ENCODE data around the gene FAM241B. TPM values are rescaled to one million over a fixed set of nuclear protein-coding genes. Genes with fewer than 3 reads are reported as not detected.

Gene FAM241B
- polyA plus RNA-seq, 1 of the 3 experiments (the other 2 are of a cell fraction): 16.0 TPM

DNA sequence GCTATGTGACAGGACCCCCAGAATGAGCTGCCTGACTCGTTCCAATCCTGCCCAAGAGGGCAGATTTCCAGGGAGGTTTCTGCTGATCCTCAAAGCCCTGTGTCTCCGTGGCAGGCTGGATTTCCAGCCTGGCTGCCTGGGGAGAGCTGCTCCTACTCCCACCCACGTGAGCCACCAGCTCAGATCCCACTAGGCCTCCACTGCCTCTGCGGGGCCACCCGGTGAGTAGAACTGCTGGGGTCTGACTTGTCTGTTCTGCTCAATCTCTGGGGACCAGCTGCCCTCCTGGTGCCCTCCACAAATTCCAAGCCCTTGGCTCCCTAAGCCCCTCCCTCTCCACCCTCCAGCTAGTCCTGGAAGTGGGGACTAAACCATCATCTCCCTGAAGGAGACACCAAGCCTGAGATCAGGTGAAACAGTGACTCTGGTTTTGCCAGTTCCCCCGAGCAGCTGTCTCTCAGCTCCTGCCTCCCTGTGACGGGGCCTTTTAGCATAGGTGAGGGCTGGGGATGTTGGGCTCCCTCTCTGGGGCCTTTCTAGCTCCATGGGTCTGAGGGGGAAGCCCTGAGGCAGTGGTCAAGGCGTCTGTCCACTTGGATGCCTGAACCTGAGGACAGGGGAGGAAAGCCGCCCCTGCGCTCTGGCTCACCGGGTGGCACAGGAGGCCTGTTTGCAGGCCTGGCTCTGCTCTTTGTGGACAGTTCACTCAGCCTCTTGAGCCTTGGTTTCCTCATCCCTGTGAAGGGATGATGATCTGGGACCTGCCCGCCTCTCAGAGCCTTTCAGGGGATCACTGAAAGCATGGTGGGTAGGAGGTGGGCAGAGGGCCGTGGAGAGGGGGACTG, 5.6 kb downstream of the FAM241B start:
- H3K4me1 ChIP-seq (ENCODE audit: control insufficient read depth in 1 of 2, insufficient read depth in 2 of 2, low read depth in 1 of 2, low read length in 1 of 2): peaks cover 4 to 10% of the 10 kb centered on the region in 2 experiments; a peak in 2 of 4 replicates
- H3K9ac ChIP-seq: no peak overlapping the region
- no peaks in the 10 kb centered on the region for H4K20me1 ChIP-seq (ENCODE audit: insufficient read depth)
- H3K36me3 ChIP-seq (replicated peaks in 1 of 2; ENCODE audit: control insufficient read depth in 1 of 2, insufficient read depth in 2 of 2, low read length in 1 of 2): peaks cover 0 to 5% of the 10 kb centered on the region in 2 experiments
- no peaks in the 10 kb centered on the region for H3K9me2 ChIP-seq
- TF ChIP-seq, protein P1, sequence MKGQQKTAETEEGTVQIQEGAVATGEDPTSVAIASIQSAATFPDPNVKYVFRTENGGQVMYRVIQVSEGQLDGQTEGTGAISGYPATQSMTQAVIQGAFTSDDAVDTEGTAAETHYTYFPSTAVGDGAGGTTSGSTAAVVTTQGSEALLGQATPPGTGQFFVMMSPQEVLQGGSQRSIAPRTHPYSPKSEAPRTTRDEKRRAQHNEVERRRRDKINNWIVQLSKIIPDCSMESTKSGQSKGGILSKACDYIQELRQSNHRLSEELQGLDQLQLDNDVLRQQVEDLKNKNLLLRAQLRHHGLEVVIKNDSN (IDR thresholded peaks at IDR 0.05; ENCODE audit: borderline replicate concordance, low read depth): no peak
- TF ChIP-seq TCF12 (IDR thresholded peaks at IDR 0.05): no peak
- no peak for TF ChIP-seq RFX5 (IDR thresholded peaks at IDR 0.05; ENCODE audit: low read length)
- no peak for TF ChIP-seq GATA2 (CRISPR knock-in tag; IDR thresholded peaks at IDR 0.05)
- H3K79me2 ChIP-seq (ENCODE audit: insufficient read depth): no peaks in the 10 kb centered on the region
- DNase-seq: no peak
- WGBS (ENCODE audit: low lambda C conversion rate): 85% methylated on average over 6 of the region's 13 CpGs
- no peak overlapping the region for H3K4me2 ChIP-seq
- peaks cover 8% of the 10 kb centered on the region for H3F3A ChIP-seq (replicated peaks; ENCODE audit: insufficient read depth)
- POLR2A ChIA-PET: interaction anchor here (2.6 kb wide), 1 partner anchor 120 kb away, joined by 9 read pairs; no protein-coding TSS in a partner anchor
- no peak overlapping the region for H2AFZ ChIP-seq (ENCODE audit: low read depth)
- H3K27ac ChIP-seq (ENCODE audit: low read depth in 2 of 2, low read length in 1 of 2): no peak overlapping the region
- no peaks in the 10 kb centered on the region for H3K27me3 ChIP-seq (ENCODE audit: insufficient read depth)
- no peak overlapping the region for H3K4me3 ChIP-seq (ENCODE audit: low read depth in 2 of 2, low read length in 1 of 2)
- no peaks in the 10 kb centered on the region for H3K9me3 ChIP-seq
- CTCF ChIA-PET: interaction anchor here (1.0 to 22.1 kb wide), 16 partner anchors 7 to 279 kb away, joined by 3 to 571 read pairs (median 8); no protein-coding TSS in a partner anchor

DNA sequence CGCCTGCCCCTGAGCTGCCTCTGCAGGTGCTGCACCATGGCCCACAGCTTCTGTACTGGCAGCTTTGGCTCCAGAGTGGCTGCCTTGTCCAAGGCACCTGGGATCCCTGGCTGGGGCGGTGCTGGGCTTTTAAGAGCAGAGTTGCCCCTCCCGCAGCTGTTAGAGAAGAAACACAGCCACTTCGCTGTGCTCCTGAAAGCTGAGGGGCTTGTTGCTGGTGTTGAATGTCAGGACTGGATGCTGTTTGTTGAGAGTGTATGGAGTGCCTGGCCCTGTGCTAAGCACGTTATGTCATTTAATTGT, 6.2 kb downstream of the FAM241B start:
- no peak overlapping the region for H3K27ac ChIP-seq (ENCODE audit: low read depth in 2 of 2, low read length in 1 of 2)
- no peak for DNase-seq
- peaks cover 0 to 4% of the 10 kb centered on the region in 2 experiments; a peak in 1 of 4 replicates for H3K4me1 ChIP-seq (ENCODE audit: control insufficient read depth in 1 of 2, insufficient read depth in 2 of 2, low read depth in 1 of 2, low read length in 1 of 2)
- H3K27me3 ChIP-seq (ENCODE audit: insufficient read depth): no peaks in the 10 kb centered on the region
- no peak overlapping the region for H3K4me3 ChIP-seq (ENCODE audit: low read depth in 2 of 2, low read length in 1 of 2)
- TF ChIP-seq SMC3 (IDR thresholded peaks at IDR 0.05; ENCODE audit: low read depth, low read length) (no peak), MXI1 (IDR thresholded peaks at IDR 0.05; ENCODE audit: low read depth, low read length) (no peak), EZH2phosphoT487 (IDR thresholded peaks at IDR 0.05; ENCODE audit: borderline replicate concordance, low read depth) (no peak), YY1 (IDR thresholded peaks at IDR 0.05; ENCODE audit: low read depth) (no peak), MEF2A (IDR thresholded peaks at IDR 0.05; ENCODE audit: borderline replicate concordance, low read depth) (no peak), RAD21 (IDR thresholded peaks at IDR 0.05; ENCODE audit: low read length) (no peak), NFIC (IDR thresholded peaks at IDR 0.05; ENCODE audit: borderline replicate concordance) (no peak), RXRA (IDR thresholded peaks at IDR 0.05; ENCODE audit: borderline replicate concordance, low read depth) (no peak), GATA2 (CRISPR knock-in tag; IDR thresholded peaks at IDR 0.05) (no peak)
- TF ChIP-seq, protein P2, sequence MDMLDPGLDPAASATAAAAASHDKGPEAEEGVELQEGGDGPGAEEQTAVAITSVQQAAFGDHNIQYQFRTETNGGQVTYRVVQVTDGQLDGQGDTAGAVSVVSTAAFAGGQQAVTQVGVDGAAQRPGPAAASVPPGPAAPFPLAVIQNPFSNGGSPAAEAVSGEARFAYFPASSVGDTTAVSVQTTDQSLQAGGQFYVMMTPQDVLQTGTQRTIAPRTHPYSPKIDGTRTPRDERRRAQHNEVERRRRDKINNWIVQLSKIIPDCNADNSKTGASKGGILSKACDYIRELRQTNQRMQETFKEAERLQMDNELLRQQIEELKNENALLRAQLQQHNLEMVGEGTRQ (IDR thresholded peaks at IDR 0.05; ENCODE audit: borderline replicate concordance, low read depth, low read length): no peak
- TF ChIP-seq, protein P3, sequence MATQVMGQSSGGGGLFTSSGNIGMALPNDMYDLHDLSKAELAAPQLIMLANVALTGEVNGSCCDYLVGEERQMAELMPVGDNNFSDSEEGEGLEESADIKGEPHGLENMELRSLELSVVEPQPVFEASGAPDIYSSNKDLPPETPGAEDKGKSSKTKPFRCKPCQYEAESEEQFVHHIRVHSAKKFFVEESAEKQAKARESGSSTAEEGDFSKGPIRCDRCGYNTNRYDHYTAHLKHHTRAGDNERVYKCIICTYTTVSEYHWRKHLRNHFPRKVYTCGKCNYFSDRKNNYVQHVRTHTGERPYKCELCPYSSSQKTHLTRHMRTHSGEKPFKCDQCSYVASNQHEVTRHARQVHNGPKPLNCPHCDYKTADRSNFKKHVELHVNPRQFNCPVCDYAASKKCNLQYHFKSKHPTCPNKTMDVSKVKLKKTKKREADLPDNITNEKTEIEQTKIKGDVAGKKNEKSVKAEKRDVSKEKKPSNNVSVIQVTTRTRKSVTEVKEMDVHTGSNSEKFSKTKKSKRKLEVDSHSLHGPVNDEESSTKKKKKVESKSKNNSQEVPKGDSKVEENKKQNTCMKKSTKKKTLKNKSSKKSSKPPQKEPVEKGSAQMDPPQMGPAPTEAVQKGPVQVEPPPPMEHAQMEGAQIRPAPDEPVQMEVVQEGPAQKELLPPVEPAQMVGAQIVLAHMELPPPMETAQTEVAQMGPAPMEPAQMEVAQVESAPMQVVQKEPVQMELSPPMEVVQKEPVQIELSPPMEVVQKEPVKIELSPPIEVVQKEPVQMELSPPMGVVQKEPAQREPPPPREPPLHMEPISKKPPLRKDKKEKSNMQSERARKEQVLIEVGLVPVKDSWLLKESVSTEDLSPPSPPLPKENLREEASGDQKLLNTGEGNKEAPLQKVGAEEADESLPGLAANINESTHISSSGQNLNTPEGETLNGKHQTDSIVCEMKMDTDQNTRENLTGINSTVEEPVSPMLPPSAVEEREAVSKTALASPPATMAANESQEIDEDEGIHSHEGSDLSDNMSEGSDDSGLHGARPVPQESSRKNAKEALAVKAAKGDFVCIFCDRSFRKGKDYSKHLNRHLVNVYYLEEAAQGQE (IDR thresholded peaks at IDR 0.05; ENCODE audit: low read depth, low read length): no peak
- TF ChIP-seq, protein P4, sequence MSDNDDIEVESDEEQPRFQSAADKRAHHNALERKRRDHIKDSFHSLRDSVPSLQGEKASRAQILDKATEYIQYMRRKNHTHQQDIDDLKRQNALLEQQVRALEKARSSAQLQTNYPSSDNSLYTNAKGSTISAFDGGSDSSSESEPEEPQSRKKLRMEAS (IDR thresholded peaks at IDR 0.05; ENCODE audit: low read depth): no peak
- TF ChIP-seq, protein P5, sequence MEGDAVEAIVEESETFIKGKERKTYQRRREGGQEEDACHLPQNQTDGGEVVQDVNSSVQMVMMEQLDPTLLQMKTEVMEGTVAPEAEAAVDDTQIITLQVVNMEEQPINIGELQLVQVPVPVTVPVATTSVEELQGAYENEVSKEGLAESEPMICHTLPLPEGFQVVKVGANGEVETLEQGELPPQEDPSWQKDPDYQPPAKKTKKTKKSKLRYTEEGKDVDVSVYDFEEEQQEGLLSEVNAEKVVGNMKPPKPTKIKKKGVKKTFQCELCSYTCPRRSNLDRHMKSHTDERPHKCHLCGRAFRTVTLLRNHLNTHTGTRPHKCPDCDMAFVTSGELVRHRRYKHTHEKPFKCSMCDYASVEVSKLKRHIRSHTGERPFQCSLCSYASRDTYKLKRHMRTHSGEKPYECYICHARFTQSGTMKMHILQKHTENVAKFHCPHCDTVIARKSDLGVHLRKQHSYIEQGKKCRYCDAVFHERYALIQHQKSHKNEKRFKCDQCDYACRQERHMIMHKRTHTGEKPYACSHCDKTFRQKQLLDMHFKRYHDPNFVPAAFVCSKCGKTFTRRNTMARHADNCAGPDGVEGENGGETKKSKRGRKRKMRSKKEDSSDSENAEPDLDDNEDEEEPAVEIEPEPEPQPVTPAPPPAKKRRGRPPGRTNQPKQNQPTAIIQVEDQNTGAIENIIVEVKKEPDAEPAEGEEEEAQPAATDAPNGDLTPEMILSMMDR (IDR thresholded peaks at IDR 0.05): no peak
- no peaks in the 10 kb centered on the region for H3K9me3 ChIP-seq
- peaks cover 8% of the 10 kb centered on the region for H3F3A ChIP-seq (replicated peaks; ENCODE audit: insufficient read depth)
- no peak overlapping the region for H3K4me2 ChIP-seq
- no peaks in the 10 kb centered on the region for H4K20me1 ChIP-seq (ENCODE audit: insufficient read depth)
- H3K9ac ChIP-seq: no peak overlapping the region
- POLR2A ChIA-PET: interaction anchor here (2.6 kb wide), 1 partner anchor 120 kb away, joined by 9 read pairs; no protein-coding TSS in a partner anchor
- H2AFZ ChIP-seq (ENCODE audit: low read depth): no peak overlapping the region
- CTCF ChIA-PET: interaction anchor here (0.7 to 22.1 kb wide), 24 partner anchors 8 to 279 kb away, joined by 3 to 571 read pairs (median 6); no protein-coding TSS in a partner anchor
- no peaks in the 10 kb centered on the region for H3K79me2 ChIP-seq (ENCODE audit: insufficient read depth)
- H3K36me3 ChIP-seq (replicated peaks in 1 of 2; ENCODE audit: control insufficient read depth in 1 of 2, insufficient read depth in 2 of 2, low read length in 1 of 2): peaks cover 0 to 5% of the 10 kb centered on the region in 2 experiments
- 55% methylated on average over 1 of the region's 5 CpGs for WGBS (ENCODE audit: low lambda C conversion rate)
- H3K9me2 ChIP-seq: no peaks in the 10 kb centered on the region

Data from SK-N-SH (cell line).